ENCODE results near the gene FGD1. TPM values are rescaled to one million over a fixed set of nuclear protein-coding genes. Genes with fewer than 3 reads are reported as not detected.

The FGD1 gene
- total RNA-seq, 1 experiment from 2014 or later = 36.3 TPM

DNA sequence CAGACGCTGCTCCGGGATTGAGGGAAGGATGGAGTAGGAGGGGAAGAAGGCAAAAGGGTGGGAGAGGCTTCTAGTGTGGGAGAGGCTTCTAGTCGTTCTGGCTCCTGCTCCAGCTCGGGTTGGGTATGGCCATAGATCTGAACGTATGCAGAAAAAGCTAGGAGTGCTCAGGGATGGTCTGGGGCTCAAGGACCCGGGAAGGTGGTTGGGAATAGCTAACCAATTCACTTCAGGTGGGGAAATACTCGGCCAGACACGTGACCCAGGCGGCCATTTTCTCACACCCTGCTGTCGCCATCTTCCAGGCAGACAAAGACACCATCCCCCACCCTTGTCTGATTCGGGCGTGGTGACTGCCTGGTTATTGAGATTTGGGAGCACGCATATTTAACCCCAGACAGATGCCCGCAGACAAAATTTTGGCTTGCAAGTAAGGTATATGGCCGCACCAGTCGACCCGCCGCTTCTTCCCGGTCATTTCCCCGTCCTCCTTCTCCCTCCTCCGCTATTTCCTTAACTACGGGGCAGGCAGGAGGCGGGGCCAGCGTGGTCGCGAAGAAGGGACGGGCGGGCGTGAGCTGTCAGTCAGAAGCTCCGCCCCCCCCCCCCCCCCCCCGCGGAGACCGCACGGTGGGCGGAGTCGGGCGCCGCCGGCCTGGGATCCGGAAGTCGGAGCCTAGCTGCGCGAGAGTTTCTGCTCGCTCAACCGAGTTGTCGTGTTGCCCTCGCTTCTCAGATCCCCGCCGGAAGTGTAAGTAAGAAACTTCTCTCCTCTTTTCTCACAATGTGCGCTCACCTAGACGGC lies 33.7 kb upstream of the FGD1 start, which contains the start of gene GNL3L (continued):
- TF ChIP-seq, protein P1, sequence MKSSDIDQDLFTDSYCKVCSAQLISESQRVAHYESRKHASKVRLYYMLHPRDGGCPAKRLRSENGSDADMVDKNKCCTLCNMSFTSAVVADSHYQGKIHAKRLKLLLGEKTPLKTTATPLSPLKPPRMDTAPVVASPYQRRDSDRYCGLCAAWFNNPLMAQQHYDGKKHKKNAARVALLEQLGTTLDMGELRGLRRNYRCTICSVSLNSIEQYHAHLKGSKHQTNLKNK (CRISPR knock-in tag; IDR thresholded peaks at IDR 0.05) = no peak
- TF ChIP-seq, protein P2, sequence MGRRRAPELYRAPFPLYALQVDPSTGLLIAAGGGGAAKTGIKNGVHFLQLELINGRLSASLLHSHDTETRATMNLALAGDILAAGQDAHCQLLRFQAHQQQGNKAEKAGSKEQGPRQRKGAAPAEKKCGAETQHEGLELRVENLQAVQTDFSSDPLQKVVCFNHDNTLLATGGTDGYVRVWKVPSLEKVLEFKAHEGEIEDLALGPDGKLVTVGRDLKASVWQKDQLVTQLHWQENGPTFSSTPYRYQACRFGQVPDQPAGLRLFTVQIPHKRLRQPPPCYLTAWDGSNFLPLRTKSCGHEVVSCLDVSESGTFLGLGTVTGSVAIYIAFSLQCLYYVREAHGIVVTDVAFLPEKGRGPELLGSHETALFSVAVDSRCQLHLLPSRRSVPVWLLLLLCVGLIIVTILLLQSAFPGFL (CRISPR knock-in tag; IDR thresholded peaks at IDR 0.05; ENCODE audit: borderline replicate concordance) = no peak
- TF ChIP-seq GABPB1 (CRISPR knock-in tag; IDR thresholded peaks at IDR 0.05) = no peak
- TF ChIP-seq ZNF396 (CRISPR knock-in tag; IDR thresholded peaks at IDR 0.05; ENCODE audit: borderline replicate concordance) = no peak
- no peak for TF ChIP-seq NR3C1 (CRISPR knock-in tag; conservative IDR thresholded peaks at IDR 0.05; ENCODE audit: low read depth)
- no peak for TF ChIP-seq SOX15 (CRISPR knock-in tag; IDR thresholded peaks at IDR 0.05)
- no peak for TF ChIP-seq IRF2 (CRISPR knock-in tag; IDR thresholded peaks at IDR 0.05; ENCODE audit: borderline replicate concordance, low read depth)
- TF ChIP-seq GTF2I (CRISPR knock-in tag; conservative IDR thresholded peaks at IDR 0.05) = no peak
- no peak for TF ChIP-seq FOXP1 (CRISPR knock-in tag; IDR thresholded peaks at IDR 0.05; ENCODE audit: borderline replicate concordance)
- TF ChIP-seq ETV6 (CRISPR knock-in tag; IDR thresholded peaks at IDR 0.05) = peak; percentile 32; the same call in 1 of the 2 replicates
- TF ChIP-seq, protein P3, sequence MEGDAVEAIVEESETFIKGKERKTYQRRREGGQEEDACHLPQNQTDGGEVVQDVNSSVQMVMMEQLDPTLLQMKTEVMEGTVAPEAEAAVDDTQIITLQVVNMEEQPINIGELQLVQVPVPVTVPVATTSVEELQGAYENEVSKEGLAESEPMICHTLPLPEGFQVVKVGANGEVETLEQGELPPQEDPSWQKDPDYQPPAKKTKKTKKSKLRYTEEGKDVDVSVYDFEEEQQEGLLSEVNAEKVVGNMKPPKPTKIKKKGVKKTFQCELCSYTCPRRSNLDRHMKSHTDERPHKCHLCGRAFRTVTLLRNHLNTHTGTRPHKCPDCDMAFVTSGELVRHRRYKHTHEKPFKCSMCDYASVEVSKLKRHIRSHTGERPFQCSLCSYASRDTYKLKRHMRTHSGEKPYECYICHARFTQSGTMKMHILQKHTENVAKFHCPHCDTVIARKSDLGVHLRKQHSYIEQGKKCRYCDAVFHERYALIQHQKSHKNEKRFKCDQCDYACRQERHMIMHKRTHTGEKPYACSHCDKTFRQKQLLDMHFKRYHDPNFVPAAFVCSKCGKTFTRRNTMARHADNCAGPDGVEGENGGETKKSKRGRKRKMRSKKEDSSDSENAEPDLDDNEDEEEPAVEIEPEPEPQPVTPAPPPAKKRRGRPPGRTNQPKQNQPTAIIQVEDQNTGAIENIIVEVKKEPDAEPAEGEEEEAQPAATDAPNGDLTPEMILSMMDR (IDR thresholded peaks at IDR 0.05) = no peak
- no peak for TF ChIP-seq SMAD3 (CRISPR knock-in tag; IDR thresholded peaks at IDR 0.05; ENCODE audit: borderline replicate concordance)
- TF ChIP-seq, protein P4, sequence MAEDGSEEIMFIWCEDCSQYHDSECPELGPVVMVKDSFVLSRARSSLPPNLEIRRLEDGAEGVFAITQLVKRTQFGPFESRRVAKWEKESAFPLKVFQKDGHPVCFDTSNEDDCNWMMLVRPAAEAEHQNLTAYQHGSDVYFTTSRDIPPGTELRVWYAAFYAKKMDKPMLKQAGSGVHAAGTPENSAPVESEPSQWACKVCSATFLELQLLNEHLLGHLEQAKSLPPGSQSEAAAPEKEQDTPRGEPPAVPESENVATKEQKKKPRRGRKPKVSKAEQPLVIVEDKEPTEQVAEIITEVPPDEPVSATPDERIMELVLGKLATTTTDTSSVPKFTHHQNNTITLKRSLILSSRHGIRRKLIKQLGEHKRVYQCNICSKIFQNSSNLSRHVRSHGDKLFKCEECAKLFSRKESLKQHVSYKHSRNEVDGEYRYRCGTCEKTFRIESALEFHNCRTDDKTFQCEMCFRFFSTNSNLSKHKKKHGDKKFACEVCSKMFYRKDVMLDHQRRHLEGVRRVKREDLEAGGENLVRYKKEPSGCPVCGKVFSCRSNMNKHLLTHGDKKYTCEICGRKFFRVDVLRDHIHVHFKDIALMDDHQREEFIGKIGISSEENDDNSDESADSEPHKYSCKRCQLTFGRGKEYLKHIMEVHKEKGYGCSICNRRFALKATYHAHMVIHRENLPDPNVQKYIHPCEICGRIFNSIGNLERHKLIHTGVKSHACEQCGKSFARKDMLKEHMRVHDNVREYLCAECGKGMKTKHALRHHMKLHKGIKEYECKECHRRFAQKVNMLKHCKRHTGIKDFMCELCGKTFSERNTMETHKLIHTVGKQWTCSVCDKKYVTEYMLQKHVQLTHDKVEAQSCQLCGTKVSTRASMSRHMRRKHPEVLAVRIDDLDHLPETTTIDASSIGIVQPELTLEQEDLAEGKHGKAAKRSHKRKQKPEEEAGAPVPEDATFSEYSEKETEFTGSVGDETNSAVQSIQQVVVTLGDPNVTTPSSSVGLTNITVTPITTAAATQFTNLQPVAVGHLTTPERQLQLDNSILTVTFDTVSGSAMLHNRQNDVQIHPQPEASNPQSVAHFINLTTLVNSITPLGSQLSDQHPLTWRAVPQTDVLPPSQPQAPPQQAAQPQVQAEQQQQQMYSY (CRISPR knock-in tag; IDR thresholded peaks at IDR 0.05) = no peak
- TF ChIP-seq TEAD1 (CRISPR knock-in tag; IDR thresholded peaks at IDR 0.05) = no peak
- TF ChIP-seq, protein P5, sequence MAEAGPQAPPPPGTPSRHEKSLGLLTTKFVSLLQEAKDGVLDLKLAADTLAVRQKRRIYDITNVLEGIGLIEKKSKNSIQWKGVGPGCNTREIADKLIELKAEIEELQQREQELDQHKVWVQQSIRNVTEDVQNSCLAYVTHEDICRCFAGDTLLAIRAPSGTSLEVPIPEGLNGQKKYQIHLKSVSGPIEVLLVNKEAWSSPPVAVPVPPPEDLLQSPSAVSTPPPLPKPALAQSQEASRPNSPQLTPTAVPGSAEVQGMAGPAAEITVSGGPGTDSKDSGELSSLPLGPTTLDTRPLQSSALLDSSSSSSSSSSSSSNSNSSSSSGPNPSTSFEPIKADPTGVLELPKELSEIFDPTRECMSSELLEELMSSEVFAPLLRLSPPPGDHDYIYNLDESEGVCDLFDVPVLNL (CRISPR knock-in tag; IDR thresholded peaks at IDR 0.05; ENCODE audit: borderline replicate concordance, low read depth) = no peak
- TF ChIP-seq, protein P6, sequence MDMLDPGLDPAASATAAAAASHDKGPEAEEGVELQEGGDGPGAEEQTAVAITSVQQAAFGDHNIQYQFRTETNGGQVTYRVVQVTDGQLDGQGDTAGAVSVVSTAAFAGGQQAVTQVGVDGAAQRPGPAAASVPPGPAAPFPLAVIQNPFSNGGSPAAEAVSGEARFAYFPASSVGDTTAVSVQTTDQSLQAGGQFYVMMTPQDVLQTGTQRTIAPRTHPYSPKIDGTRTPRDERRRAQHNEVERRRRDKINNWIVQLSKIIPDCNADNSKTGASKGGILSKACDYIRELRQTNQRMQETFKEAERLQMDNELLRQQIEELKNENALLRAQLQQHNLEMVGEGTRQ (CRISPR knock-in tag; IDR thresholded peaks at IDR 0.05) = peak; percentile 88
- peak; percentile 48; the same call in 1 of the 2 replicates for TF ChIP-seq ZNF263 (CRISPR knock-in tag; IDR thresholded peaks at IDR 0.05; ENCODE audit: low read depth)
- TF ChIP-seq TP53 (CRISPR knock-in tag; IDR thresholded peaks at IDR 0.05) = no peak
- TF ChIP-seq OVOL2 (CRISPR knock-in tag; IDR thresholded peaks at IDR 0.05; ENCODE audit: borderline replicate concordance) = no peak
- TF ChIP-seq, protein P7, sequence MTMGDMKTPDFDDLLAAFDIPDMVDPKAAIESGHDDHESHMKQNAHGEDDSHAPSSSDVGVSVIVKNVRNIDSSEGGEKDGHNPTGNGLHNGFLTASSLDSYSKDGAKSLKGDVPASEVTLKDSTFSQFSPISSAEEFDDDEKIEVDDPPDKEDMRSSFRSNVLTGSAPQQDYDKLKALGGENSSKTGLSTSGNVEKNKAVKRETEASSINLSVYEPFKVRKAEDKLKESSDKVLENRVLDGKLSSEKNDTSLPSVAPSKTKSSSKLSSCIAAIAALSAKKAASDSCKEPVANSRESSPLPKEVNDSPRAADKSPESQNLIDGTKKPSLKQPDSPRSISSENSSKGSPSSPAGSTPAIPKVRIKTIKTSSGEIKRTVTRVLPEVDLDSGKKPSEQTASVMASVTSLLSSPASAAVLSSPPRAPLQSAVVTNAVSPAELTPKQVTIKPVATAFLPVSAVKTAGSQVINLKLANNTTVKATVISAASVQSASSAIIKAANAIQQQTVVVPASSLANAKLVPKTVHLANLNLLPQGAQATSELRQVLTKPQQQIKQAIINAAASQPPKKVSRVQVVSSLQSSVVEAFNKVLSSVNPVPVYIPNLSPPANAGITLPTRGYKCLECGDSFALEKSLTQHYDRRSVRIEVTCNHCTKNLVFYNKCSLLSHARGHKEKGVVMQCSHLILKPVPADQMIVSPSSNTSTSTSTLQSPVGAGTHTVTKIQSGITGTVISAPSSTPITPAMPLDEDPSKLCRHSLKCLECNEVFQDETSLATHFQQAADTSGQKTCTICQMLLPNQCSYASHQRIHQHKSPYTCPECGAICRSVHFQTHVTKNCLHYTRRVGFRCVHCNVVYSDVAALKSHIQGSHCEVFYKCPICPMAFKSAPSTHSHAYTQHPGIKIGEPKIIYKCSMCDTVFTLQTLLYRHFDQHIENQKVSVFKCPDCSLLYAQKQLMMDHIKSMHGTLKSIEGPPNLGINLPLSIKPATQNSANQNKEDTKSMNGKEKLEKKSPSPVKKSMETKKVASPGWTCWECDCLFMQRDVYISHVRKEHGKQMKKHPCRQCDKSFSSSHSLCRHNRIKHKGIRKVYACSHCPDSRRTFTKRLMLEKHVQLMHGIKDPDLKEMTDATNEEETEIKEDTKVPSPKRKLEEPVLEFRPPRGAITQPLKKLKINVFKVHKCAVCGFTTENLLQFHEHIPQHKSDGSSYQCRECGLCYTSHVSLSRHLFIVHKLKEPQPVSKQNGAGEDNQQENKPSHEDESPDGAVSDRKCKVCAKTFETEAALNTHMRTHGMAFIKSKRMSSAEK (CRISPR knock-in tag; IDR thresholded peaks at IDR 0.05; ENCODE audit: borderline replicate concordance) = no peak

Measured in WTC11 (cell line).